Endodermal cell (in vitro differentiated cells): ENCODE data around the gene HADHA. TPM values are rescaled to one million over a fixed set of nuclear protein-coding genes. Genes with fewer than 3 reads are reported as not detected.

Experiments
- DNase-seq: peaks from one replicate; pipeline ENCODE4 v3.0.0-alpha.2; 2017
- H3K27ac ChIP-seq: 2 replicates; pipeline ENCODE4 v1.5.1; 2013; ENCODE audit warnings: mild to moderate bottlenecking, low read depth, low read length, moderate library complexity
- H3K27me3 ChIP-seq: 2 replicates; pipeline ENCODE4 v1.6.1; 2013; ENCODE audit warnings: mild to moderate bottlenecking, low read length, moderate library complexity; ENCODE audit not compliant: insufficient read depth, control insufficient read depth, poor library complexity, severe bottlenecking
- H3K36me3 ChIP-seq: 2 replicates; pipeline ENCODE4 v1.7.0; 2013; ENCODE audit warnings: mild to moderate bottlenecking, low read length, moderate library complexity; ENCODE audit not compliant: control insufficient read depth, insufficient read depth
- H3K4me1 ChIP-seq: one replicate; pipeline ENCODE4 v1.7.0; 2013; ENCODE audit warnings: low read length; ENCODE audit not compliant: control insufficient read depth, insufficient read depth
- H3K4me3 ChIP-seq: 2 replicates; pipeline ENCODE4 v1.5.1; 2013; ENCODE audit warnings: mild to moderate bottlenecking, low read length, moderate library complexity
- H3K9ac ChIP-seq: 2 replicates; pipeline ENCODE4 v1.6.1; 2013; ENCODE audit warnings: mild to moderate bottlenecking, low read length, moderate library complexity; ENCODE audit not compliant: poor library complexity, severe bottlenecking; ENCODE audit errors: extremely low read depth
- H3K9me3 ChIP-seq: 2 replicates; pipeline ENCODE4 v1.6.1; 2013; ENCODE audit warnings: mild to moderate bottlenecking, low read length, moderate library complexity; ENCODE audit not compliant: control insufficient read depth
- H3K27ac Mint-ChIP-seq: 2 replicates; pipeline ENCODE4 v1.8.0; 2020; ENCODE audit warnings: mixed read lengths
- H3K27me3 Mint-ChIP-seq: 2 replicates; pipeline ENCODE4 v1.8.0; 2021; ENCODE audit warnings: mild to moderate bottlenecking, mixed read lengths; ENCODE audit not compliant: insufficient read depth
- H3K36me3 Mint-ChIP-seq: 2 replicates; pipeline ENCODE4 v1.8.0; 2020; ENCODE audit warnings: low read depth, mixed read lengths
- H3K4me1 Mint-ChIP-seq: 2 replicates; pipeline ENCODE4 v1.8.0; 2020; ENCODE audit warnings: mixed read lengths
- H3K4me3 Mint-ChIP-seq: 2 replicates; pipeline ENCODE4 v1.8.0; 2020; ENCODE audit warnings: mild to moderate bottlenecking, moderate library complexity, mixed read lengths
- H3K9me3 Mint-ChIP-seq: 2 replicates; pipeline ENCODE4 v1.8.0; 2020; ENCODE audit warnings: mild to moderate bottlenecking, mixed read lengths
- WGBS, 2 experiments: methylation state at CpG; one replicate each; pipeline versions ENCODE4 v1.1.5 to v1.1.7; 2013; ENCODE audit warnings: missing lambda C conversion rate in 2 of 2, mixed read lengths in 1 of 2; ENCODE audit not compliant: insufficient coverage in 1 of 2, insufficient read length in 1 of 2; 5-methylcytosine and 5-hydroxymethylcytosine counted together
- total RNA-seq, 2 donors: library from RNA; stranded (reverse); fragmentation: NEBNext Ultra II Directional in 1 of 2; extraction: Animal tissue kit (Norgen Biotek cat#: 25700) in 1 of 2; gene quantifications; 2 replicates in 1 of 2; 3 replicates in 1 of 2; pipeline ENCODE4 v1.2.1, GENCODE V29; 2021
- TF ChIP-seq, protein P1 (sequence below): fragments of 200-600 bp; sonication (generic); conservative IDR thresholded peaks from 2 replicates; pipeline ENCODE4 v1.5.0; 2021; ENCODE audit warnings: antibody characterized with exemption, mild to moderate bottlenecking

HADHA gene
- total RNA-seq, 2 donors from 2014 or later = 83.8 to 86.7 TPM

DNA sequence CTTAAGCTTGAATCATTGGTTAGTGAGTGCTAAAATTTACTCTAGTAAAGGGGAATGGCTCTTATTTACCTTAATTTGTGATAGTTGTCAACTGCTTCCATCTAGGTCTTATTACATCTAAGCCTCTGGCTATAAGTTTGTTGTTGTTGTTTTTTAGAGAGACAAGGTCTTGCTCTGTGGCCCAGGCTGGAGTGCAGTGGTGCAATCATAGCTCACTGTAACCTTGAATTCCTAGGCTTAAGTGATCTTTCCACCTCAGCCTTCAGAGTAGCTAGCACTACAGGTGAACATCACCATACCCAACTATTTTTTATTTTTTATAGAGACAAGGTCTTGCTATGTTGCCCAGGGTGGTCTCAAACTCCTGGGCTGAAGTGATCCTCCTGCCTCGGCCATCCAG lies 6.6 kb downstream of the HADHA start:
- Histone ChIP-seq H3K9ac (no peak overlapping the region), H3K36me3 (peaks cover 58% of the 10 kb centered on the region), H3K4me3 (no peak overlapping the region), H3K27ac (no peak overlapping the region), H3K27me3 (no peaks in the 10 kb centered on the region), H3K9me3 (peaks cover 6% of the 10 kb centered on the region), H3K4me1 (peaks cover 3% of the 10 kb centered on the region)
- Mint-ChIP-seq H3K27ac (no peak overlapping the region), H3K36me3 (peaks cover 42% of the 10 kb centered on the region), H3K27me3 (no peaks in the 10 kb centered on the region), H3K9me3 (no peaks in the 10 kb centered on the region), H3K4me1 (peaks cover 27% of the 10 kb centered on the region), H3K4me3 (no peak overlapping the region)
- WGBS, 2 experiments = 86 to 91% methylated on average over 1 of the region's 1 CpG
- TF ChIP-seq, protein P1, sequence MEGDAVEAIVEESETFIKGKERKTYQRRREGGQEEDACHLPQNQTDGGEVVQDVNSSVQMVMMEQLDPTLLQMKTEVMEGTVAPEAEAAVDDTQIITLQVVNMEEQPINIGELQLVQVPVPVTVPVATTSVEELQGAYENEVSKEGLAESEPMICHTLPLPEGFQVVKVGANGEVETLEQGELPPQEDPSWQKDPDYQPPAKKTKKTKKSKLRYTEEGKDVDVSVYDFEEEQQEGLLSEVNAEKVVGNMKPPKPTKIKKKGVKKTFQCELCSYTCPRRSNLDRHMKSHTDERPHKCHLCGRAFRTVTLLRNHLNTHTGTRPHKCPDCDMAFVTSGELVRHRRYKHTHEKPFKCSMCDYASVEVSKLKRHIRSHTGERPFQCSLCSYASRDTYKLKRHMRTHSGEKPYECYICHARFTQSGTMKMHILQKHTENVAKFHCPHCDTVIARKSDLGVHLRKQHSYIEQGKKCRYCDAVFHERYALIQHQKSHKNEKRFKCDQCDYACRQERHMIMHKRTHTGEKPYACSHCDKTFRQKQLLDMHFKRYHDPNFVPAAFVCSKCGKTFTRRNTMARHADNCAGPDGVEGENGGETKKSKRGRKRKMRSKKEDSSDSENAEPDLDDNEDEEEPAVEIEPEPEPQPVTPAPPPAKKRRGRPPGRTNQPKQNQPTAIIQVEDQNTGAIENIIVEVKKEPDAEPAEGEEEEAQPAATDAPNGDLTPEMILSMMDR = no peak
- no peak for DNase-seq

DNA sequence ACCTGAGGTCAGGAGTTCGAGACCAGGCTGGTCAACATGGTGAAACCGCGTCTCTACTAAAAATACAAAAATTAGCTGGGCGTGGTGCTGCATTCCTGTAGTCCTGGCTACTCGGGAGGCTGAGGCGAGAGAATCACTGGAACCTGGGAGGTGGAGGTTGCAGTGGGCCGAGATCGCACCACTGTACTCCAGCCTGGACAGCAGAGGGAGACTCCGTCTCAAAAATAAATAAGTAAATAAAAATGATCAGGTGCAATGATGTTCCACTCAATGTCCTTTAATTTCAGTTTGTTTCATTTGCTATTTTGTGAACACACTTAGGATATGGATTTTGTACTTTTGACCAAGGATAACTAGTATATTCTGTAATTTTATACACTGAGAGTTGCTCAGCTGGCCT lies 9.3 kb downstream of the HADHA start:
- 89 to 90% methylated on average over 8 to 9 of the region's 9 CpGs for WGBS, 2 experiments
- Mint-ChIP-seq H3K9me3 (no peaks in the 10 kb centered on the region), H3K27ac (no peak overlapping the region), H3K27me3 (no peaks in the 10 kb centered on the region), H3K4me1 (peaks cover 11% of the 10 kb centered on the region), H3K4me3 (no peak overlapping the region), H3K36me3 (peaks cover 59% of the 10 kb centered on the region)
- H3K27ac ChIP-seq = no peak overlapping the region
- no peak overlapping the region for H3K9ac ChIP-seq
- H3K9me3 ChIP-seq = peaks cover 6% of the 10 kb centered on the region
- H3K27me3 ChIP-seq = no peaks in the 10 kb centered on the region
- no peak for DNase-seq
- TF ChIP-seq, protein P1 = peak; percentile 56
- H3K36me3 ChIP-seq = peaks cover 83% of the 10 kb centered on the region
- H3K4me1 ChIP-seq = peaks cover 1% of the 10 kb centered on the region
- no peak overlapping the region for H3K4me3 ChIP-seq

DNA sequence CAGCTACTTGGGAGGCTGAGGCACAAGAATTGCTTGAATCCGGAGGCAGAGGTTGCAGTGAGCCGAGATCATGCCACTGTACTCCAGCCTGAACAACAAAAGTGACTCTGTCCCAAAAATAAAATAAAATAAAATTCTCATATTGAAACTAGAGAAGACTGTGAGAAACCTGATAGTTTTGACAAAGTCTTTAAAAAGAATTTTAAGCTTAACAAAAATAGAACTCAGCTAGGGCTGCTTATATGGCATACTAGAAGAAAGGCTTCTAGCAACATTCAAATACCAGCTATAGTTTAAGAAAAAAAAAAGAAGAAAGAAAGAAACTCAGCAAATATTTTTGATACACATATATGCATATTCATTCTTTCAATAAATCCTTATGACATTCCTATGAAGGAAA lies 13.6 kb downstream of the HADHA start:
- peaks cover 95% of the 10 kb centered on the region for H3K36me3 ChIP-seq
- no peak overlapping the region for H3K4me3 Mint-ChIP-seq
- no peak overlapping the region for H3K27ac Mint-ChIP-seq
- H3K36me3 Mint-ChIP-seq = peaks cover 86% of the 10 kb centered on the region
- TF ChIP-seq, protein P1 = no peak
- H3K9me3 ChIP-seq = peaks cover 26% of the 10 kb centered on the region
- peaks cover 19% of the 10 kb centered on the region for H3K9me3 Mint-ChIP-seq
- no peaks in the 10 kb centered on the region for H3K4me1 ChIP-seq
- no peak for DNase-seq
- no peak overlapping the region for H3K4me3 ChIP-seq
- no peaks in the 10 kb centered on the region for H3K27me3 ChIP-seq
- peaks cover 3% of the 10 kb centered on the region for H3K4me1 Mint-ChIP-seq
- no peak overlapping the region for H3K27ac ChIP-seq
- WGBS, 2 experiments = 96% methylated on average over 2 of the region's 2 CpGs; no CpG with 5 or more reads in 1 of the 2 experiments
- H3K9ac ChIP-seq = no peak overlapping the region
- no peaks in the 10 kb centered on the region for H3K27me3 Mint-ChIP-seq
